ENCODE data around the gene ERCC4. TPM values are rescaled to one million over a fixed set of nuclear protein-coding genes. Genes with fewer than 3 reads are reported as not detected.

The ERCC4 gene
- polyA plus RNA-seq, 2 of the 4 experiments (the other 2 are of a cell fraction), result 5.9 to 15.1 TPM

DNA sequence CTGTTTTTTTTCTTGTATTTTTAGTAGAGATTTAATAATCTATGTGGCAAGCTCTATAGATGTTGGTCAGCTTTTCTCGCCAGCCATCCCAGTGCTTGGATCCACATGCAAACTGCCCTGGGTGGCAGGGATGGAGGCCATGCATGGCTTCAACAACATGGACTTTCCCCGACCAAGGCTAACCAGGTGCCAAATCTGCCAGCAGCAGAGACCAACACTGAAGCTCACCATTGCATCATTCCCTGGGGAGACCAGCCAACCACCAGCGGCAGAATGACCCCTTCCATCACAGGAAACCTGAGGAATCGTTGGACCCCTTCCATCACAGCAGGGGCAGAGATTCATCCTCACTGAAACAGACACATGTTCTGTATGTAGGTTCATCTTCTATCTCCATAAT, 27.7 kb upstream of the ERCC4 start:
- WGBS (ENCODE audit: missing lambda C conversion rate), result 3% methylated on average over 4 of the region's 4 CpGs
- ChIA-PET POLR2A (no interaction called here), CTCF (interaction anchor here (0.6 to 1.5 kb wide), 3 partner anchors 10 to 48 kb away, joined by 3 to 5 read pairs (median 3); partner anchors contain the start of gene ERCC4)
- FAIRE-seq, result no peak
- Histone ChIP-seq H3K4me1 (no peaks in the 10 kb centered on the region), H3K4me3 (no peak overlapping the region), H3K27ac (no peak overlapping the region), H3K4me2 (no peak overlapping the region), H3K9me3 (peaks cover 11% of the 10 kb centered on the region)
- DNase-seq (ENCODE audit: low read depth in 1 of 2, low spot score in 1 of 2), result no peak
- TF ChIP-seq, protein P1, sequence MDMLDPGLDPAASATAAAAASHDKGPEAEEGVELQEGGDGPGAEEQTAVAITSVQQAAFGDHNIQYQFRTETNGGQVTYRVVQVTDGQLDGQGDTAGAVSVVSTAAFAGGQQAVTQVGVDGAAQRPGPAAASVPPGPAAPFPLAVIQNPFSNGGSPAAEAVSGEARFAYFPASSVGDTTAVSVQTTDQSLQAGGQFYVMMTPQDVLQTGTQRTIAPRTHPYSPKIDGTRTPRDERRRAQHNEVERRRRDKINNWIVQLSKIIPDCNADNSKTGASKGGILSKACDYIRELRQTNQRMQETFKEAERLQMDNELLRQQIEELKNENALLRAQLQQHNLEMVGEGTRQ (IDR thresholded peaks at IDR 0.05), result no peak
- TF ChIP-seq ESRRA (IDR thresholded peaks at IDR 0.05; ENCODE audit: borderline replicate concordance, low read length) (no peak), HDAC2 (IDR thresholded peaks at IDR 0.05) (no peak), KDM1A (IDR thresholded peaks at IDR 0.05; ENCODE audit: low read depth) (no peak), EP300 (IDR thresholded peaks at IDR 0.05) (no peak), RAD21 (conservative IDR thresholded peaks at IDR 0.05 in 1 of 2, IDR thresholded peaks at IDR 0.05 in 1 of 2) (no peak), FOSB (CRISPR knock-in tag; IDR thresholded peaks at IDR 0.05) (no peak), REST (IDR thresholded peaks at IDR 0.05) (no peak), RCOR1 (IDR thresholded peaks at IDR 0.05; ENCODE audit: low read depth, low read length) (no peak), SREBF2 (IDR thresholded peaks at IDR 0.05) (no peak), HOXA7 (CRISPR knock-in tag; IDR thresholded peaks at IDR 0.05) (no peak), RNF2 (IDR thresholded peaks at IDR 0.05; ENCODE audit: borderline replicate concordance, low read depth) (no peak)
- no peak for ATAC-seq

DNA sequence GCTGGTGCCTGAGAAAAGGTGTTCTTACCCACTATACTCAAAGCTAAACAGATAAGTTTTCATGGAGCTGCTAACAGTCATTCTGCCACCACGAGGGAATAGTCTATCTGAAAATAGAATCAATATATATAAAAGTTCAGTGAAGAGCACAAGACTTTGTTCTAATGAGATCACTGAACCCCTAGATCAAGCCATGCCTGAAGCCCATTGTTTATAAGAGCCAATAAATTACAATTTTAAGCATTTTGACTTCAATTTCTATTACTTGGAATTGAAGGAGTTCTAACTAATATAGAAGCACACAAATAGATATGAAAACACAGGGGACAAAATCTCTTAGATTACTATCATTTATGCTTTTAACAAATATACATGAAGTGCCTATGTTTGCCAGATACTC, 24.4 kb upstream of the ERCC4 start:
- FAIRE-seq (no peak), DNase-seq (ENCODE audit: low read depth in 1 of 2, low spot score in 1 of 2) (no peak), ATAC-seq (no peak)
- ChIA-PET POLR2A (no interaction called here), CTCF (interaction anchor here (1.5 to 1.8 kb wide), 2 partner anchors 12 to 31 kb away, joined by 3 to 5 read pairs; no protein-coding TSS in a partner anchor)
- Histone ChIP-seq H3K9me3 (no peaks in the 10 kb centered on the region; the same call in 2 of the 3 replicates), H3K27ac (no peak overlapping the region), H3K4me2 (no peak overlapping the region), H3K4me1 (no peaks in the 10 kb centered on the region), H3K4me3 (no peak overlapping the region)
- WGBS (ENCODE audit: missing lambda C conversion rate), result 5% methylated on average over 1 of the region's 1 CpG
- TF ChIP-seq POLR2AphosphoS2 (conservative IDR thresholded peaks at IDR 0.05; ENCODE audit: low read length), result no peak
- TF ChIP-seq ZFP36 (IDR thresholded peaks at IDR 0.05; ENCODE audit: borderline replicate concordance, partially characterized antibody), result no peak
- TF ChIP-seq FOXS1 (CRISPR knock-in tag; IDR thresholded peaks at IDR 0.05), result no peak
- TF ChIP-seq KDM5A (IDR thresholded peaks at IDR 0.05), result no peak
- TF ChIP-seq JUNB (IDR thresholded peaks at IDR 0.05), result no peak
- no peak for TF ChIP-seq CEBPB (IDR thresholded peaks at IDR 0.05)
- no peak for TF ChIP-seq PHF8 (IDR thresholded peaks at IDR 0.05; ENCODE audit: borderline replicate concordance, low read depth)
- TF ChIP-seq KDM1A (IDR thresholded peaks at IDR 0.05; ENCODE audit: low read depth), result no peak
- no peak for TF ChIP-seq ZC3H11A (IDR thresholded peaks at IDR 0.05)
- no peak for TF ChIP-seq RARB (CRISPR knock-in tag; IDR thresholded peaks at IDR 0.05)
- no peak for TF ChIP-seq HOXA7 (CRISPR knock-in tag; IDR thresholded peaks at IDR 0.05)
- no peak for TF ChIP-seq MAFK (IDR thresholded peaks at IDR 0.05; ENCODE audit: partially characterized antibody)
- no peak for TF ChIP-seq ELK1 (IDR thresholded peaks at IDR 0.05; ENCODE audit: low read depth, low read length)
- TF ChIP-seq TFCP2L1 (CRISPR knock-in tag; IDR thresholded peaks at IDR 0.05), result no peak
- TF ChIP-seq ESRRA (IDR thresholded peaks at IDR 0.05; ENCODE audit: borderline replicate concordance, low read length), result no peak
- TF ChIP-seq HES2 (IDR thresholded peaks at IDR 0.05), result no peak
- no peak for TF ChIP-seq CHD2 (IDR thresholded peaks at IDR 0.05; ENCODE audit: low read length, partially characterized antibody)
- TF ChIP-seq, protein P2, sequence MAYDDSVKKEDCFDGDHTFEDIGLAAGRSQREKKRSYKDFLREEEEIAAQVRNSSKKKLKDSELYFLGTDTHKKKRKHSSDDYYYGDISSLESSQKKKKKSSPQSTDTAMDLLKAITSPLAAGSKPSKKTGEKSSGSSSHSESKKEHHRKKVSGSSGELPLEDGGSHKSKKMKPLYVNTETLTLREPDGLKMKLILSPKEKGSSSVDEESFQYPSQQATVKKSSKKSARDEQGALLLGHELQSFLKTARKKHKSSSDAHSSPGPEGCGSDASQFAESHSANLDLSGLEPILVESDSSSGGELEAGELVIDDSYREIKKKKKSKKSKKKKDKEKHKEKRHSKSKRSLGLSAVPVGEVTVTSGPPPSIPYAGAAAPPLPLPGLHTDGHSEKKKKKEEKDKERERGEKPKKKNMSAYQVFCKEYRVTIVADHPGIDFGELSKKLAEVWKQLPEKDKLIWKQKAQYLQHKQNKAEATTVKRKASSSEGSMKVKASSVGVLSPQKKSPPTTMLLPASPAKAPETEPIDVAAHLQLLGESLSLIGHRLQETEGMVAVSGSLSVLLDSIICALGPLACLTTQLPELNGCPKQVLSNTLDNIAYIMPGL (CRISPR knock-in tag; IDR thresholded peaks at IDR 0.05; ENCODE audit: borderline replicate concordance), result no peak
